Prostate gland (tissue), 2 donors: Measurements from ENCODE around the gene LMTK2. TPM values are rescaled to one million over a fixed set of nuclear protein-coding genes. Genes with fewer than 3 reads are reported as not detected.

Source experiments
- DNase-seq: peaks from one replicate; pipeline ENCODE4 v3.0.0-alpha.2; 2019; ENCODE audit warnings: low spot score
- H3K27ac ChIP-seq, 2 donors: fragments of 200-600 bp; sonication (generic); 2 replicates each; pipeline ENCODE4 v1.5.1; 2017 to 2019
- H3K27me3 ChIP-seq: fragments of 200-600 bp; sonication (generic); replicated peaks from 2 replicates; pipeline ENCODE4 v1.5.1; 2019; ENCODE audit not compliant: insufficient read depth
- H3K36me3 ChIP-seq, 2 donors: fragments of 200-600 bp; sonication (generic); 1 replicate in 1 of 2; 2 replicates in 1 of 2; pipeline versions ENCODE4 v1.5.1 to v1.8.1; 2017 to 2019
- H3K4me1 ChIP-seq: fragments of 200-600 bp; sonication (generic); replicated peaks from 2 replicates; pipeline ENCODE4 v1.5.1; 2019
- H3K4me3 ChIP-seq, 2 donors: fragments of 200-600 bp; sonication (generic); 2 replicates each; pipeline ENCODE4 v1.5.1; 2017 to 2019
- H3K9me3 ChIP-seq: fragments of 200-600 bp; sonication (generic); 2 replicates; pipeline ENCODE4 v1.5.1; 2017
- POLR2A ChIP-seq: fragments of 450-650 bp; IDR thresholded peaks from one replicate; pipeline ENCODE4 v1.6.1; 2016; ENCODE audit warnings: antibody characterized with exemption, mild to moderate bottlenecking
- POLR2AphosphoS5 ChIP-seq: sonication (generic); formaldehyde crosslinking; IDR thresholded peaks from one replicate; pipeline ENCODE4 v1.6.1; 2017; ENCODE audit warnings: antibody characterized with exemption
- WGBS: methylation state at CpG from one replicate; pipeline ENCODE4 v1.1.5; 2018; 5-methylcytosine and 5-hydroxymethylcytosine counted together
- intact Hi-C: fragments of 100-400 bp; cut with DNase I; formaldehyde crosslinking; loops from one replicate; pipeline ENCODE4 v1.14.2; 2022
- total RNA-seq, 2 donors: library from RNA; depleted of rRNA; stranded (reverse); fragments of >200 nt; gene quantifications; one replicate each; pipeline ENCODE4 v1.1.0, GENCODE V29; 2016
- TF ChIP-seq, protein P1 (sequence below), 4 experiments: fragments of 200-600 bp in 2 of 4; fragments of 450-650 bp in 2 of 4; sonication (generic) in 2 of 4; IDR thresholded peaks; 1 replicate in 3 of 4; 2 replicates in 1 of 4; pipeline ENCODE4 v1.5.1; 2016 to 2019; ENCODE audit warnings: antibody characterized with exemption in 4 of 4, mild to moderate bottlenecking in 2 of 4, moderate library complexity in 2 of 4

The LMTK2 gene
- total RNA-seq, 2 donors from 2014 or later, result 22.2 to 37.4 TPM

GRCh38 chr7:98134420-98135228, 28.0 kb downstream of the LMTK2 start:
- TF ChIP-seq POLR2A (no peak), POLR2AphosphoS5 (no peak)
- TF ChIP-seq, protein P1, sequence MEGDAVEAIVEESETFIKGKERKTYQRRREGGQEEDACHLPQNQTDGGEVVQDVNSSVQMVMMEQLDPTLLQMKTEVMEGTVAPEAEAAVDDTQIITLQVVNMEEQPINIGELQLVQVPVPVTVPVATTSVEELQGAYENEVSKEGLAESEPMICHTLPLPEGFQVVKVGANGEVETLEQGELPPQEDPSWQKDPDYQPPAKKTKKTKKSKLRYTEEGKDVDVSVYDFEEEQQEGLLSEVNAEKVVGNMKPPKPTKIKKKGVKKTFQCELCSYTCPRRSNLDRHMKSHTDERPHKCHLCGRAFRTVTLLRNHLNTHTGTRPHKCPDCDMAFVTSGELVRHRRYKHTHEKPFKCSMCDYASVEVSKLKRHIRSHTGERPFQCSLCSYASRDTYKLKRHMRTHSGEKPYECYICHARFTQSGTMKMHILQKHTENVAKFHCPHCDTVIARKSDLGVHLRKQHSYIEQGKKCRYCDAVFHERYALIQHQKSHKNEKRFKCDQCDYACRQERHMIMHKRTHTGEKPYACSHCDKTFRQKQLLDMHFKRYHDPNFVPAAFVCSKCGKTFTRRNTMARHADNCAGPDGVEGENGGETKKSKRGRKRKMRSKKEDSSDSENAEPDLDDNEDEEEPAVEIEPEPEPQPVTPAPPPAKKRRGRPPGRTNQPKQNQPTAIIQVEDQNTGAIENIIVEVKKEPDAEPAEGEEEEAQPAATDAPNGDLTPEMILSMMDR (IDR thresholded peaks at IDR 0.05), result no peak
- 81% methylated on average over 9 of the region's 9 CpGs for WGBS
- DNase-seq, result no peak
- H3K4me3 ChIP-seq, result no peak overlapping the region
- no peaks in the 10 kb centered on the region for H3K9me3 ChIP-seq
- intact Hi-C loops, result no loop called here
- H3K36me3 ChIP-seq, result no peaks in the 10 kb centered on the region
- H3K4me1 ChIP-seq, result no peaks in the 10 kb centered on the region
- no peak overlapping the region for H3K27ac ChIP-seq
- no peaks in the 10 kb centered on the region for H3K27me3 ChIP-seq

GRCh38 chr7:98135984-98136383, 29.3 kb downstream of the LMTK2 start:
- peak overlapping the region in 1 of 2 donors; percentile 38 for H3K27ac ChIP-seq
- no peak overlapping the region for H3K4me3 ChIP-seq
- intact Hi-C loops, result no loop called here
- peak; percentile 43 for DNase-seq
- no peaks in the 10 kb centered on the region for H3K27me3 ChIP-seq
- 34% methylated on average over 5 of the region's 5 CpGs for WGBS
- no peaks in the 10 kb centered on the region for H3K36me3 ChIP-seq
- TF ChIP-seq, protein P1 (IDR thresholded peaks at IDR 0.05), result no peak
- TF ChIP-seq POLR2AphosphoS5, result peak; percentile 56
- no peaks in the 10 kb centered on the region for H3K9me3 ChIP-seq
- no peaks in the 10 kb centered on the region for H3K4me1 ChIP-seq

DNA sequence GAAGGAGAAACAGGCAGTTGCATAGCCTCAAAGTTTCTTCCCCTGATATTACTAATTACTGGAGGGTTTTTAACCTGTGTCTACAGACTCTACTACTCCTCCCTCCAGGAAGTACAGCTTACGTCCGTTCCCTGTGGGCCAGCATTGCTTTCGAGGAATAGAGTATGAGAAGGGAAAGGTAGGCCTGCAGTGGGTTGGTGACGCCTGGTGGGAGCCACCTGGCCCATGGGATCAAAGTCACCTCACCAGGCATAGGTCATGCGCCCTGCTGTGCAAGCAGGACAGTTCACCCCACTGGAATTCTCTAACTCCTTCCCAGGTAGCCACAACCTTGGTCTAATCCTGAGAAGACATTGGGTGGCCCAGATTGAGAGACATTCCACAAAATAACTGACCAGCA, 29.8 kb downstream of the LMTK2 start:
- peak overlapping the region in 1 of 2 donors; percentile 38 for H3K27ac ChIP-seq
- no peaks in the 10 kb centered on the region for H3K4me1 ChIP-seq
- WGBS, result 87% methylated on average over 5 of the region's 5 CpGs

DNA sequence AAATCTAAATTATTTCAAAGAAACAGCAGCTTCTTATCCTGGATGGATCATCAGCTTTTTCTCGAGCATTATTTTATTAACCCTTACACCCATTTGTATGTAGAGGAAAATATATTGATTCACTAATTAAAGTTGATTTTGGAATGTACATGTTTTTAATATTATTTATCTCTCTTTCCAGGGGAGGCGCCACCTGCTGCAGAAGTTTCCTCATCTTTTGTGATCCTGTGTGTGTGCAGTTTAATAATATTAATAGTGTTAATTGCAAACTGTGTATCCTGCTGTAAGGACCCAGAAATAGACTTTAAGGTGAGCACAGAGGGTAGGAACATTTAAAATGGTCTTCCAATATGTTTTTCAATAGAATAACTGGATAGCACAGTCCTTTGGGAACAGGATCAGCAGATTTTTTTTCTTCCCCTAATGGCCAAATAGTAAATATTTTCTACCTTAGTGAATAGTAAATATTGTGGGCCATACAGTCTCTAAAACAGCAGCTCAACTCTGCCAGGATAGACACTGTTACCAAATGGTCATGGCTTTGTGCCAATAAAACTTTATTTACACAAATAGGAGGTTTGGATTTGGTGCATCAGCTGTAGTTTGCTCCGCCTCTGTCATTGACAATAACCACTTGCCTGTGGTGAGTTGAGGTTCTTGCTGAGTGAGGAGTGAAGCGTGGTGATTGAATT, 30.6 kb downstream of the LMTK2 start:
- no peaks in the 10 kb centered on the region for H3K4me1 ChIP-seq
- no peaks in the 10 kb centered on the region for H3K27me3 ChIP-seq
- no peak for DNase-seq
- TF ChIP-seq POLR2AphosphoS5 (no peak), POLR2A (no peak)
- TF ChIP-seq, protein P1 (IDR thresholded peaks at IDR 0.05), result no peak
- no peaks in the 10 kb centered on the region for H3K36me3 ChIP-seq
- WGBS, result 89% methylated on average over 4 of the region's 4 CpGs
- no peak overlapping the region for H3K4me3 ChIP-seq
- intact Hi-C loops, result no loop called here
- H3K9me3 ChIP-seq, result no peaks in the 10 kb centered on the region
- H3K27ac ChIP-seq, result no peak overlapping the region

More for the DNA sequence above, 29.8 kb downstream of the LMTK2 start:
- Histone ChIP-seq H3K36me3 (no peaks in the 10 kb centered on the region), H3K27me3 (no peaks in the 10 kb centered on the region), H3K9me3 (no peaks in the 10 kb centered on the region), H3K4me3 (no peak overlapping the region)
- intact Hi-C loops, result no loop called here
- TF ChIP-seq POLR2AphosphoS5 (no peak), POLR2A (no peak)
- TF ChIP-seq, protein P1 (IDR thresholded peaks at IDR 0.05), result no peak
- no peak for DNase-seq

DNA sequence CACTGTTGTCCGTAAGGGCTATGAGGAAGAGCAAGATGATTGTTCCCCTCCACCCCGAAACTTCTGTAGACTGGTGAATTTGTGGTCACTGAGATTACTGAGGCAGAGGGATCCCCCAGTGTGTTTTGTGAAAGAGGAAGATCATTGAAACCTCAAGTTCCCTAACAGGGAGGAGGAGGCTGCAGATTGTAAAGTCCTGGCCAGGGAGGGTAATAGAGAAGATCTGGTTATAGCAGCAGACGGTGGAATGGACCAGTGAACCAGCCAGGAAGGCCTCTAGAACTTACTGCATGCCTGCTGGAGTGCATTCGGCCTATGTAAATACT, 31.1 kb downstream of the LMTK2 start:
- Histone ChIP-seq H3K27me3 (no peaks in the 10 kb centered on the region), H3K9me3 (no peaks in the 10 kb centered on the region), H3K4me1 (no peaks in the 10 kb centered on the region), H3K27ac (no peak overlapping the region), H3K36me3 (no peaks in the 10 kb centered on the region), H3K4me3 (no peak overlapping the region)
- TF ChIP-seq POLR2AphosphoS5 (no peak), POLR2A (no peak)
- TF ChIP-seq, protein P1 (IDR thresholded peaks at IDR 0.05), result no peak
- WGBS, result 87% methylated on average over 4 of the region's 4 CpGs
- intact Hi-C loops, result no loop called here
- DNase-seq, result no peak
